HUDEP-2 (cell line): Measurements from ENCODE around the gene RRAS2.
"Not testable (repeated sequence)": the region's sequence is repeated elsewhere in the genome, so short reads cannot be mapped to it uniquely, and the experiment has no call there.

Source experiments
- DNase-seq, 76 experiments: peaks; one replicate each; lab custom pipeline; 2025; ENCODE audit not compliant: unreplicated experiment in 76 of 76; lab: John Stamatoyannopoulos, UW

Gene RRAS2

DNA sequence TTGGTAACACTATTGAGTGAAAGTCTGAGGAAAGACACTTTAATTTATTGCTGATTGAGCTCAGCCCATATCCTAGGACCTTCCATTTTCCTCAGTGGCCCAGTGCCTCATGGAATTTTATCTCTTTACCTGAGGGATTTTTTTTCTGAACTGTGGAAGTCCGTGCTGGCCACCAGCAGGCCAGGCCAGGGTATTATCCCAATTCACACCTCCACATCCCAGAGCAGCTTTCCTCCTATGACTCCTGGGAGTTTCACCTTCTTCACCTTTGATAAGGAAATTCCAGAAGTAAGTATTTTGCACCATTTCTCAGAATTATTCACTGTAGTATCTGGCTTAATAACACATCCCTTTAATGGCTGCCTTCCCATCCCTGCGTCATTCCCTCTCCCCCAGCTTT is 13.0 kb upstream of the RRAS2 start:
- no peak for DNase-seq

DNA sequence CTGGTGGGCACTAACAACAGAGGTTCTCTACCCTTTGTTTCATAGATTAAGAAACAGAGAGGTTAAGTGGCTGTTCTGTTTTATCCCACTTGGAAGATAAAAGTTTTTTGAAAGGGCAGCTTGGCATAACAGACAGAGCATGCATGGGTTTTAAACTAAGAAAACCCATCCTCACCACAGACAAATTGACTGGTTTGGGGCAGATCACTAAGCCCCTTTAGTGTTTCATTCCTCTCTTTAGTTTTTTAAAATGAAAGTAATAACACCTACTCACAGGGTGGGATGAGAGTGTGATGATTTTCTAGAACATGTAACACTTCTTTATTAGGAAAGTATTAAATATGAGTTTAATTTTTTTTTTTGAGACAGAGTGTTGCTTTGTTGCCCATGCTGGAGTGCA is 12.3 kb upstream of the RRAS2 start:
- no peak for DNase-seq

DNA sequence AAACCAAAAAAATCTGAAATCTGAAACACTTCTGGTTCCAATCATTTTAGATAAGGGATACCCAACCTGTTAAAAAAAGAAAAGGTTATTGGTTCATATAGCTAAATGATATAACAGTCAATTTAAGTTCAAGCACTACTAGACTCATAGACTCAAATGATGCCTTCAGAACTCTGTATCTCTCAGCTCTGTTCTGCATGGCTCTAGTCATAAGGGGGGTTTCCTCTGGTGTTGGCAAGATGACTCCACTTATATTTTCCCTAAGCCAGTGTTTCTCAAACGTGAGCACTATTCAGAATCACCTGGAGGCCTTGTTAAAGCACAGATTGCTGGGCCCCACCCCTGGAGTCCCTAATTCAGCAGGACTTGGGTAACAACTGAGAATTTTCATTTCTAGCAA is 11.5 kb upstream of the RRAS2 start:
- no peak for DNase-seq

DNA sequence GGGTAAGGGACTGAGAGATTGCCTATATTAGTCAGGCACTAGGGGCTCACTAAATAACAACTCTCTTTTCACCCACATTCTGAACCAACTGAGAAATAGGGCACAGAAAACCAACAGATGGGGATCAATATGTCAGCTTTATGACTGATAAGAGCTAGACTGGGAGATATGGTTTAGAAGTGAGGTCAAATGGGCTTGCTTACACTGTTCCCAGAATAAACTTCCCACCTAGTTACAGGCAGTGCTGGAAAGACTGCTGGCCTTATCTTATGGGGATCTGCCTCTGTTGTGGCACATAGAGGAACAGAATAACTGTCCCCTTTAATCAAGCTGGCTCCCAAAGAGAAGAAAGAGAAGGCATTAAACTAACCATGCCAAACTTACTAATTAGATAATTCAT is 10.6 kb upstream of the RRAS2 start:
- no peak for DNase-seq

DNA sequence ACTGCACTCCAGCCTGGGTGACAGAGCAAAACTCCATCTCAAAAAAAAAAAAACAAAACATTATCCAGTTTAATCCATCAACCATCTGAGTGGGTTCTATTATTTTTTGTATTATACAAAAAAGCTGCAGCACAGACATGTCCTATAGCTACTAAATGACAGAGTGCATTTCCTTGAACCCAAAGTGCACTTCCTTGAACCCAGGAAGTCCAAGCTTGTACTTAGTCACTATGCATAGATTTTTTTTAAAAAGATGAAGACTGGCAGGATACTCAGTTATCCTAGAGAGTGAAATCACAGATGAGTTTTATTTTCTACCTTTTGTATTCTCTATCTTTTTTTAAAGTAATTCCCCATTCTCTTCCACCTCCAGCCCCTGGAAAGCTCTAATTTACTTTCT is 8.0 kb upstream of the RRAS2 start:
- DNase-seq: no peak

DNA sequence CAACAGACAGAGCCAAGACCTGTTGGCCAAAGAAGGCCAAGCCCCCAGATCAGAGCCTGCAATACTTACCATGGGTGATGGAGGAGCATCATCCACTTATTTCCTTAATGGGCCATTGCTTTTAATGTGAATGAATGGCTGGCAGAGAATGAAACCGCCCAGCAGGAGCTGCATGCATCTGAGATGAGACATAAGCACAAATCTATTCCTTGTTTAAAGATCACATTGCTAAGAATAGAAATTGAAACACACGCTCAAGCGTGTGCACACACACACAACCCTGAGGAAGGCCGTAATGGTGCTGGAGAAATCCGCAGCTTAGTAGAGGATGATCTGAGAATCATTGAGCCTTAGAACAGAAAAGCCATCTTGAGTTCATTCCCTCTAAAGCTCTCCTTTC is 5.3 kb upstream of the RRAS2 start:
- no peak for DNase-seq

DNA sequence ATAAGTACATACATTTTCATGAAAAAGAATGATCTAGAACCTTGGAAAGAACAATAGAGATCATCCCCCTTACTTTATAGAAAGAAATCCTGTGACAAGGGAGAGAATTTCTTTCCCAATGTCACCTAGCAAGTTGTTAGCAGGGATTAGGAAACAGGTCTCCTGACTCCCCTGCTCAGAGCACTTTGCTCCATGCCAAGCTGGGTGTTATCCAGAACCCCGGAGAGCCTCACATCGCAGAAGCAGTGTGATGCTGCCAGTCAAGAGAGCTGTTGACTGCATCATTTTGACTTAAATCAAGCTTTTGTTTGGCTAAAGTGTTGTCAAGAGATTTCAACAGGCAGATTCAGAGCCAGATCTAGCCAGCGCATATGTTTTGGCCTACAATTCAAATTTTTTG is 3.6 kb upstream of the RRAS2 start:
- DNase-seq: no peak

DNA sequence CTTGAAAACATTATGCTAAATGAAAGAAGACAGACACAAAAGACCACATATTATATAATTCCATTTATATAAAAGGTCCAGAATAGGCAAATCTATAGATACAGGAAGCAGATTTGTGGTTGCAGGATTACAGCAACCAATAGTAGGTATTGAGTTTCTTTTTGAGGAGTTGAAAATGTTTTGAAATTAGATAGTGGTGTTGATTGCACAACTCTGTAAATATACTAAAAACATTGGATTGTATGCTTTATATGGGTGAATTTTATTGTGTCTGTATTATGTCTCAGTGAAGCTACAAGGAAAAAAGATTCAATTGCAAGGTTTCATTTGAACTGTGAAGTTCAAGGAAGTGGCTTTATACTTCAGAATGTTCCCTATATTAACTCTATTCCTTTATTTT is 3.0 kb upstream of the RRAS2 start:
- DNase-seq: no peak

DNA sequence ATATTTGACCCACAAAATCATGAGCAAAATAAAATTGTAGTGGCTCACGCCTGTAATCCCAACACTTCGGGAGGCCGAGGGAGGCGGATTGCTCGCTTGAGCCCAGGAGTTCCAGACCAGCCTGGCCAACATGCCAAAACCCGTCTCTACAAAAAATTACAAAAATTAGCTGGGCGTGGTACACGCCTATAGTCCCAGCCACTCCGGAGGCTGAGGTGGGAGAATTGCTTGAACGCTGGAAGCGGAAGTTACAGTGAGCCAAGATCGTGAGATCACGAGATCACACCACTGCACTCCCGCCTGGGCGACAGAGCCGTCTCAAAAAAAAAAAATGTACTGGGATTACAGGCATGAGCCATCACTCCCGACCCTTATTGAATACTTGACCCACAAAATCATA is 2.0 kb upstream of the RRAS2 start:
- no peak for DNase-seq

DNA sequence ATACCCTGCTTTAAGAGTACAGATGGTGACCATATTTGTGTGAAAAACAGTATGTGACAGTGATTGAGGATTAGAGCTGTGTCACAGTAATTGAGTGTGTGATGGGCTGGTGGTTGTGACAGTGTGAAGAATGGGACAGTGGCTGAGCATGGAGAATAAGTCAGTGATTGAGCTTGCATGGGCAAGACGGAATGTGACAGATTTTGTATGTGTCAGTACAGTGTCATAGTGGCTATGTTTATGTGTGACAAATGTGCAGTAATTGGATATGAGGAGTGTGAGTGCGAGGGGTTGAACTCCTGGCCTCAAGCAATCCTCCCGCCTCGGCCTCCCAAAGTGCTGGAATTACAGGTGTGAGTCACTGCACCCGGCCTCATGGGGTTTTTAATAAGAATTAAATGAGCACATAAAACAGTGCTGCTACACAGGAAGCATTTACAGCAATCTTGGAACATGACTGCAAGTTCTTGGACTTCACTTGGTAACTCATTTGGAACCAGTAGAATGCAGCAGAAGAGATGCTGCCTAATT is 583 bp upstream of the RRAS2 start:
- no peak for DNase-seq

DNA sequence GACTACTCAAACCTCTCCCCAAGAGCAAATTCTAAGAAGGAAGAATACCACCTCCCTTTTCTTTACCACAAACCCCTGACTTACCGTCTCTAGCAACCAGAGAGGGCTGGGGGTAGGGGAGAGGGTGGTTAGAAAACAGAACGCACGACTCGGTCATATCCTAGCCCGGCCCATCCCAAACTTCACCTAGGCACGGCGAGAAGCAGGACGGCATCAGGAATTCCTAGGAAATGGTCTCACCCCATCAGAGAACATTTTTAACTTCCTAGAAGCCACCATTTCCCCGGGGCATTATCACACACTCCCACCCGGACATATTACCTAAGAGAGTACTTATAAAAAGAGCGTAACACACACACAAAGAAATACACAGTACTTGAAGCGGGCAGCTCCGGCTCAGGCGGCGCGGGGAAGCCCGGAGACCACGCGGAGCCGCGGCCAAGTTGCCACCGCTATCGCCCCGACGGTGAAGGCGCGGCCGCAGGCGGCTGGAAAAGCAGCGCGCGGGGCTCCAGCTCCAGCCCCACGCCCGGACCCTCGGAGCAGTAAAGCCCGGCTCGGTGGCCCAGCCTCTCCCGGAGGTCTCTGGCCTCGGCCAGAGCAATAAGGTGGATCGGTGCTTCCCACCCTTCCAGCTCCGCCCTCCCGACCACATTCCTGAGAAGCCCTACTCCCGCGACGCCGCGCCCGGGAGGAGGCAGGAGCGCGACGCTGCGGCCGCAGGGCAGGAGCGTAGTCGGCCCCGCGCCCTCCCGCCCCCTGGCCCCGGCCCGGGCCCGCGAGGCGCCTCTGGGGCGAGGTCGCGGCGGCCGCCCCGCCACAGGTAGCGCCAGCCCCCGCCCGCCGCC is 878 bp downstream of the RRAS2 start:
- peak in 1 of 76 experiments; percentile 4 for DNase-seq

DNA sequence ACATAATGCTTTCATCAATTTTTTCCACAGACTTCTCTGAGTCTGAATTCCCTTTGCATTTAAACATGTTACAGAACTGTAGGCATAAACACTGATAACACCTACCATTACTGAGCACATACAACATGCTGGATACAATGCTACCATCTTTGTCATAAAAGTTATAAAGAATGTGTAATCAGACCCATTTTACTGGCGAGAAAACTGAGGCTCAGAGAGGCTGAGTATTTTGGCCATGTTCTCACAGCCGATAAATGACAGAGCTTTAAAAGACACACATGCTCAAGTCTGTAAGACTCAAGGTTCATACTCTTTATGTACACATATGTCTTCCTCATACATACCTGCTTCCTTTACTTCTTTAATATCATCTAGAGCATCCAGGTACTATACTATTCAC is 2.6 kb downstream of the RRAS2 start:
- no peak for DNase-seq

DNA sequence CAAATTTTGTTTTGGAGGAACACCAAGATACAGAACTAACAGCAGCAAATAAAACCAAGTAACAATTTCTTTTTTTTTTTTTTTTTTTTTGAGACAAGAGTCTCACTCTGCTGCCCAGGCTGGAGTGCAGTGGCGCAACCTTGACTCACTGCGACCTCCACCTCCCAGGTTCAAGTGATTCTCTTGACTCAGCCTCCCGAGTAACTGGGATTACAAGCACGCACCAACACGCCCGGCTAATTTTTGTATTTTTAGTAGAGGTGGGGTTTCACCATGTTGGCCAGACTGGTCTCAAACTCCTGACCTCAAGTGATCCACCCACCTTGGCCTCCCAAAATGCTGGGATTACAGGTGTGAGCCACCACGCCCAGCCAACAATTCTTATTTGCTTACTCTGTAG is 4.4 kb downstream of the RRAS2 start:
- DNase-seq: not testable (repeated sequence)

DNA sequence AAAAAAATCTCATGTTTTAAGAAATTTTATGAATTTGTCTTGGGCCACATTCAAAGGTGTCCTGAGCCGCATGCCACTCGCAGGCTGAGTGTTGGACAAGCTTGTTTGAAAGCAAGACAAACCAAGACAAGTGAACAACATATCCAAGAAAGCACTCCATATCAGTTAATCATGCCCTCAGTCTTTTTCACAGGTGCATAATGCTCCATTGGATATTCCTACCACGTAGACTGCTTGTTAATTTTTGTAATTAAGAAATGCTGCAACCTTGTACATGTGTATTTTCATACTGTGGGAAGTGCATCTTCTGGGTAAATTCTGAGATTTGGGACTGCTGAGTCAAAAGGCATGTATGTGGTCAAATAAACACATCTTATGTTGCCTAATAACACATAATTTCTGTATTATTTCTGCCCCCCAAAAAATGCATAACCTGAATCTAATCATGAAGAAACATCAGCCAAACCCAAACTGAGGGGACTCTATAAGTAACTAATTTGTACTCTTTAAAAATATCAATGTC is 8.2 kb downstream of the RRAS2 start:
- DNase-seq: no peak

DNA sequence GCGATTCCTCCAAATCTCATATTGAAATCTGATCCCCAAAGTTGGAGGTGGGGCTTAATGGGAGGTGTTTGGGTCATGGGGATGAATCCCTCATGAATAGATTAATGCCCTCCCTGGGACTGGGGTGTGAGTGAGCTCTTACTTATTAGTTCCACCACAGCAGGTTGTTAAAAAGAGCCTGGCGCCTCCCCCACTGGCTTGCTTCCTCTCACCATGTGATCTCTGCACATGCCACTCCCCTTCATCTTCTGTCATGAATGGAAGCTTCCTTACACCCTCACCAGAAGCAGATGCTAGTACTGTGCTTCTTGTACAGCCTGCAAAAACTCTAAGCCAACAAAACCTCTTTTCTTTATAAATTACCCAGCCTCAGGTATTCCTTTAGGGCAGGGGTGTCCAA is 8.8 kb downstream of the RRAS2 start:
- no peak for DNase-seq

DNA sequence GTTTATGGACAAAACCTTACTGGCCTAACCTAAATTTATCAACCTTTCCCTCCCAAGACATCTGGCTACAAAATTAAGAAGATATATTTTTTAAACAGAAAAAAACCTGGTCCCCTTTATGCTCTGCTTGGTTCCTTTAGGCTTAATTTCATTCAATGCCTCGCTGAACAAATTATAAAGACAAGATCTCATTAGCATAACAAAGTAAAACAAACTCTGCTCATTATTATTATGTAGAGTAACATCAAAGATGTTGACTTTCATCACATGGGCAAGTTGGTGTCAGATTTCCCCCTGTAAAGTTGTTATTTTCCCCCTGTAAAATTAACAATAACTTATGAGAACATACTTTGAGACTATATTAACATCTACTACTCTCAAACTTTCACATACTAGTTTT is 11.0 kb downstream of the RRAS2 start:
- DNase-seq: no peak

DNA sequence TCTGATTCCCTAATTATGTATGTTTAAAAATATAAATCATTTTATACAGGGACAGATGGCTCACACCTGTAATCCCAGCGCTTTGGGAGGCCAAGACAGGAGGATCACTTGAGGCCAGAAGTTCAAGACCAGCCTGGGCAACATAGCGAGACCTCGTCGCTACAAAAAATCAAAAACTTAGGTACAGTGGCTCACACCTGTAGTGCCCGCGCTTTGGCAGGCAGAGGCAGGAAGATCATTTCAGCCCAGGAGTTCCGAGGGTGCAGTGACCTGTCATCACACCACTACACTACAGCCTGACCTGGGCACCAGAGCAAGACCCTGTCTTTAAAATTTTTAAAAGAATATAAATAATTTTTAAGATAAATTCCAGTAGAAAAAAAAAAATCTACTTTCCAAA is 11.5 kb downstream of the RRAS2 start:
- DNase-seq: no peak

DNA sequence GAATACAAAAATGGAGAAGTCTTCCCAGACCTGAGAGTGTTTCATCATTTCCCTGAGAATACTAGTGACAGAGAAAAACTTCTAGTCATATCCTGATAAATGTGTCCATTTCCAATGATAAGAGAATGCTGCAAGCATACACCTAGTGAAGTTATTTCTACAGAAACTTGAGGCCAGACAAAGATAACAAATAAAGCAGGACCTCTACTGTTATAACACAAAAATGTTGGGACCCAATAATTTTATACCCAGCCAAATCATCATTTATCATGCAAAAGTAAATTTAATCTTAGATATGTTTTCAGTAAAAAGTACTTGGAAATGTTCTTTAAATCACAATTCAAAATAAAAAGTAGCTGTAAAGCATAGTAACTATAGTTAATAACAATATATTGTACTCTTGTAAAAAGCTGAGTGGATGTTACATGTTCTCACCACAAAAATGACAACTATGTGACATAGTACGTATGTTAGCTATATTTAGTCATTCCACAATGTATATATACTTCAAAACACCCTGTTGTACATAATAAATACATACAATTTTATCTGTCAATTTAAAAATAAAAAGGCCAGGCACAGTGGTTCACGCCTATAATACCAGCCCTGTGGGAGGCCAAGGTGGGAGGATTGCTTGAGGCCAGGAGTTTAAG is 12.6 kb downstream of the RRAS2 start:
- DNase-seq: no peak

DNA sequence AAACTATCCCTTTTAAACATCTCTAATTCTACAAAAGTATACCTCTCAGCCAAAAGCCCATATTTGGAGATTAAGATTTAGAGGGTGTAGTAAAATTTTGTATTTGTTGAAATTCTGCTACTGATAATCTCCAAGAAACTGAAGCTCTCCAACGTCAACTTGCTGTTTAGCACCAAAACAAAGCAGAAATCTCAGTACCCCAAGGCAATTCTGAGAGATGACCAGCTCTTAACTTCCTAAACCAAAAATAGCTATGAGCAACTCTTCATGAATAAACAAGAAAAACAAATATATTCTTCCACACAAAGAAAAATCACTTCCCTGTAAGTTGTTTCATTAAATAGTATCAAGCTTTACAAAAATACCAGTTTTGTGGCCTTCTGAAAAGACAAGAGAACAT is 13.3 kb downstream of the RRAS2 start:
- no peak for DNase-seq

DNA sequence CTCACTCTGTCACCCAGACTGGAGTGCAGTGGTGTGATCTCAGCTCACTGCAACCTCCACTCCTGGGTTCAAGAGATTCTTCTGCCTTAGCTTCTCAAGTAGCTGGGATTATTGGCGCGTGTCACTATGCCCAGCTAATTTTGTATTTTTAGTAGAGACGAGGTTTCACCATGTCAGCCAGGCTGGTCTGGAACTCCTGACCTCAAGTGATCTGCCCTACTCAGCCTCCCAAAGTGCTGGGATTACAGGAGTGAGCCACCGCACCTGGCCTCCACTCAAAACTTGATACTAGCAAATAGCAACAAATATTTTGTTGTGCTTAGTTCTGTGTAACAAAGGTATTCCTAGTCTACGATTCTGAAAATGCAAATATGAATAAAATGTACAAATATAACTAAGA is 14.0 kb downstream of the RRAS2 start:
- not testable (repeated sequence) for DNase-seq

DNA sequence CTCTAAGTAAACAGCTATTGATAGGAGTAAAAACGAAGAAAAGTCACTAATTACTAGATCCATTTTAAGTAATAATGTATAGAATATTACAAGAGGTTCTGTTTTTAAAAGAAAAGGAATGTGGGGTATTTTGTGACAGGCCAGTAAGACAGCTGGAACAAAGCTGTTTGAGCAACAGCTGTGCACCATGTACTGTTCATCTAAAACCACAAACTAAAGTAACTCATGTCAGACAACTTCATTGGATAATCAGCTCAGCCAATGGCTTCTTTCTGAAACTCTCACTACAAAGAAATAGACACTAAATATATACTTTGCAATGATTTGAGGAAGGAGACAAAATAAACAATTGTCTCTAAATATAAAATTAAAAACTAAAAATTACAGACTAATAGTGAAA is 16.1 kb downstream of the RRAS2 start:
- DNase-seq: no peak

DNA sequence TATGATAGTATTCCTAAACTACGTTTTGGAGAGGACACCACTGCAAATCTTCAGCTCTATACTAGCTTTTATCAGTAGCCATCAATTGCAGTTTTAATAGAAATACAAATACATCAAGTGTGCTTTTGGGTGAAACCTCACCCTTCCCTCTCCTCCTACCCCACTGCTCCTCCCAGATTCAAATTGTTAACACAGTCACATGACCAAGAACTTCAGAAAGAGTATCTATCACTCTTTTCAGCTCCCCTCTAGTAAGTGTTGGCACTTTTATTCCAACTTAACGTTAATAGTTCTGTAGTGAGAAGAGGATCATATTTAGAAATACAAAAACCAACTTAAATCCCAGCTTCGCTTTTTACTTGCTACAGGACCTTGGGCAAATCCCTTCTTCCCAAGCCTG is 17.0 kb downstream of the RRAS2 start:
- DNase-seq: no peak
